Measurements from ENCODE around the gene GATB.

The GATB gene

DNA sequence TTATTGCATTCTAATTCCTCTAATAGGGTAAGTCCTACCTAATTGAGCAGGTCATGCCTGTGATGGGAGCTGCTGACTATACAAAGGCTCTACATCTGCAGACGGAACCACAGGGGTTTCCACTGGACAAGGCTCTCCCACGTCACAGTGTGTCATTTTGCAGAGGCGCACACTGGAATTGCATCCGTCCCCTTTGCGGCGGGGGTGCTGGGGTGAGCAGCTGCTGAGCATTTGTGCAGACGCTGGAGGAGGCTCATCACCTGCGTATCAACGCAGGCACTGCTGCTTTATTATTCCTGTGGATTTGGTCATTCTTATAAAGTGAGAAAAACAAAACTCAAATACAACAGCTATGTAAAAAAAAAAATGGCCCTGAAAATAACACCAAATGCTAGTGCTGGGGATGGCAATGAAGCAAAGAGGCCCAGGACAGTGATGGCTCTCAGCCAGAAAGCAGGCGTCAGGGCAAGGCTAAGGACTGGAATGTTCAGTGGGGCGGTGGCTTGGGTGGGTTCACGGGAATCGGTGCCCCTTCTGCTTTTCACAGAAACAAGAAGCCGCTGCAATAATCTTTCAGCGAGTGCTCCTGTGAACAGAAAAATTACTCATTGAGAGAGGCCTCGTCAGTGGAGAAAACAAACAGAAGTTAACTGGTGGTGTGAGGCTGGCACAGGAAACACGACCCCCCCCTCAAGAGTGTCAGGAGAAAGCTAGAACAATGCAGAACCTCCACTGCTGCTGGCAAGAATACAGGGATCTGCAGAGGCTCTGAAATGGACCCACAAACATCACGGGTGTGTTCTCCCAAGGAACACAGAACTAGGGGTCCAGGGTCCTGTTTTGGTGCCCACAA lies 67.8 kb downstream of the GATB start:
- DNase-seq: no peak

DNA sequence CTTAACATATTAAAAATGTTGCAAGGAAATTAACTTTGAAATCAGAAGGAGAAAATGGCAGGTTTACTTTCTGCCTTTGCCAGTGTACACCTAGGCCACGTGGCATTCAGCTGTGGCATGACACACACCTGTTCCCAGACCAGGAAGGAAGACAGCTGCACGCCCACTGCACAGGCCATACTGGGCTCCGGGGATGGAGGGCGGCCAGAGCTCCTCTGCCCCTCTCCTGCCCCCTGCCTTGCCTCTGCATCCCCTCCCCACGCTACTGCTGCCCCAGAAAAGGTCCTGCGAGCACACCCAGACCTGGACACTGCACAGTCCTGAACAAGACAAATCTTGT lies 68.4 kb downstream of the GATB start:
- DNase-seq: no peak

DNA sequence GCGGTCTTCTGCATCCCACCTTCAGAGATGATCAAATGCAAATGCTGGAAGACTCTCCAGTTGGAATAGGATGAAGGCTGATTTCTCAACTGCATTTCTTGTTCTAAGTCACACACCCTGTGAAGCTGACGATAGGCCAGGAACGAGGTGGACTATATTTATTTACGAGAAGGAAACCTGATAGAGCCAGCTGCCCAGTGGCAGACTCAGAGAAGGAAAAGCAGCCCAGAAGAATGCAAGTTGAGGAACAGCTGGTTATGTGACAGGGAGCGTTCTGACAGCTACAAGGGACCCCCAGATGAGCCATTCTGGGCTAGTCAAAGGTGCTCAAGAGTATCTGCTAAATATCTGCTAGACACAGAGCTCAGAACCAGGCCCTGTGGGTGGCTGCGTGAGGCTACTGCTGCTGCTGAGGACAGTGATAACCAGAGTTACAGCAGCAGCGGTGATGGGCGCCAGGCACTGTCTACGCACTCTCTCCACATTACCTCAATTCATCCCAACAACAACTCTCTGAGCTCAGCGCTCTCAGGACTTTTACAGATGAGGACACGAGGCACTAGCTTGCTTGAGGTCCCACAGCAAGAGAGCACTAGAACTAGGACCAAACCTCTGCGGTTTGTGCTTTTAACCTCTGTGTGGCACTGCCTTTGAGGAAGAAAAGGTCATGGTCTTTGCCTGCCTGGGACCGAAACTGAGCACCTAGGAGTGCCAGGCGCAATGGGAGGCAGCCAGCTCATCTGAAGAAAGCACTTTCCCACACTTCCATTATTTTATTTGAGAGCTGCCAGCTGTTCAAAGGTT lies 69.0 kb downstream of the GATB start:
- no peak for DNase-seq

DNA sequence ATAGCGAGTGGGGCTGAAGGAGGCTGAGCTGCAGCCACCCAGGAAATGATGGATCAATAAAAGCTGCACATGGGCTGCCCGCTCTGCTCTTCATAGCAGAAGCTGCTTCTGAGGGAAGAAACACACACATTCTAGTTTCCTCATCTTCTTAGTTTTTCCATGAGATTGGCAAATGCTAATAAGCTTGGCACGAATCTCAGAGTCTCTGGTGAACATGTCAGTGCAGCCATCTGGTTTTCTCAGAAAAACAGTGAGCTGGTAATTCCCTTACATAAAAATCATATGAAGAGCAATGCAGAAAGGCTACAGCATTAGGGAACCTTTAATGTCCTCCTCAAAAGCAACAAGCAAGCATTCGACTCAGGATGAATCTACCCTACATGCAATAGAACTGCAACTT lies 69.9 kb downstream of the GATB start:
- DNase-seq: no peak

DNA sequence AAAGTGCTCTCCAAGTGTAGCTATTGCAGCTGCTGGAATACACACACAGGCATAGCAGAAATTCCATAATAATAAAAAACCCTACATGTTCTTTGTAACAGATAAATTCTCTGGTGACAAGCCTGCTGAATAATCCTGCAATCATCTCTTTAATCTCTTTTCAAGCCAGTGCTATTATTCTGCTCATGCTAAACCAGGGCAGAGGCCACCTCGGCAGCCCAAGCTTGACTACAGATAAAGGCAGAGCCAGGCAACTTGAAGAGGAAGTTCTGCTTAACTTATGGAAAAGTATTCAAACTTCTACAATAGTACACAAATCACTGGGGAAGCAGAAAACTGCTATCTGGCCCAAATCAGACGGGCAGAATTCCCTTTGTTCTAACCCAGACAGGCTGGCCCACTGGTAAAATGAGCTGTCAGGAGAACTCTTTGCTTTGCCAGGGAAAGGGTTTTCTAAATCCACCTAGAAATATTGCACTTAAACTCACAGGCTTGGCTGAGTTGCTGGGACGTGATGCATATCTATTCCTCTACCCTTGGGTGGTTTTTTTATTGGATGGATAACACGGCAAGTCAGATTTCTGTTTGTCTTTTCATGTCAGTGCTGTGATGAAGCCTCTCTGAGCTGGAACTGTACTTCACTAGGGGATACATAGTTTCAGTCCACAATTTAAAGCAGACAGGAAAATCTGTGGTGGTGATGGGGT lies 70.5 kb downstream of the GATB start:
- DNase-seq: no peak

DNA sequence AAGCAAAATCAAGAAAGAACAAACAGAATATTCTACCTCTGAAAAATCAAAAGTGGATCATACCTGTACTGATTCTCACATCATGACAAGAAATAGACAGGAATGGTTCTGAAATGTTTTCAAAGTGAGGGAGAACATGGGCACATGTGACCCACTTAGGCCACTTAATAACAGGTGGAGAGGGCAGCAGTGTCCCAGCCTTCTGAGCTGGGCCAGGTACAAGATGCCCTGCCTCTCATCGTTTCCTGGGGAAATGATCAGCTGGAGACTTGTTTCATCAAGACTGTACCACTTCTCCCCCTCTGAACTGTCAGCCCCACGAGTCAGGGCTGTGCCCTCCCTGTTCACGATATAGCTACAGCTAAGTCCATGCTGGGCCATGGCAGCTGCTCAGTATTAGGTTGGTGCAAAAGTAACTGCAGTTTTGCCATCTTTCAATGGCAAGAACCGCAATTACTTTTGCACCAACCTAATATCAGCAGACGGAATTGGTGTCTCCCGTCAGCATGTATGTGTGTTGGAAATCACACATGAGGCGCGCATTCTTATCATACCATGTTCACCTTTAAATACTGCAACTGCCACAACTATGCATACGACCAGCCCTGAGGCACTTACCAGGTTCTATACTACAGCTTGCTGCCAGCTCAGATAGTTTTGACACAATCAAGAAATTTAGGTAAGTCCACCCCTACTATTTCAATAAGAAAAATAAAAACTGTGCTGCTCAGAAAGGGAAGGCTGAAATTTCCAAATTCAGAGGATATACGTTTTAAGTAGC lies 71.4 kb downstream of the GATB start:
- no peak for DNase-seq

DNA sequence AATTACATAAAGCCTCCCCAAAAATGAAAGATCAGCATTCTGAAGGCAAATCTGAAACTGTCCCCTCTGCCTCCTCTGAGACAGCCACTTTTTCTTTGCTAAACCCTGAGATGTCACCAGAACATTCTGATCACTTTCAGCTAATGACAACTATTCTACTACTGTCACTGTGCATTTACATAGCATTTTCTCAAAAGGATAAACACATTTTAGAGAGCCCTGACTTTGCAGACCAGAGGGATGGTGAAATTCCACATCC lies 72.1 kb downstream of the GATB start:
- DNase-seq: no peak

DNA sequence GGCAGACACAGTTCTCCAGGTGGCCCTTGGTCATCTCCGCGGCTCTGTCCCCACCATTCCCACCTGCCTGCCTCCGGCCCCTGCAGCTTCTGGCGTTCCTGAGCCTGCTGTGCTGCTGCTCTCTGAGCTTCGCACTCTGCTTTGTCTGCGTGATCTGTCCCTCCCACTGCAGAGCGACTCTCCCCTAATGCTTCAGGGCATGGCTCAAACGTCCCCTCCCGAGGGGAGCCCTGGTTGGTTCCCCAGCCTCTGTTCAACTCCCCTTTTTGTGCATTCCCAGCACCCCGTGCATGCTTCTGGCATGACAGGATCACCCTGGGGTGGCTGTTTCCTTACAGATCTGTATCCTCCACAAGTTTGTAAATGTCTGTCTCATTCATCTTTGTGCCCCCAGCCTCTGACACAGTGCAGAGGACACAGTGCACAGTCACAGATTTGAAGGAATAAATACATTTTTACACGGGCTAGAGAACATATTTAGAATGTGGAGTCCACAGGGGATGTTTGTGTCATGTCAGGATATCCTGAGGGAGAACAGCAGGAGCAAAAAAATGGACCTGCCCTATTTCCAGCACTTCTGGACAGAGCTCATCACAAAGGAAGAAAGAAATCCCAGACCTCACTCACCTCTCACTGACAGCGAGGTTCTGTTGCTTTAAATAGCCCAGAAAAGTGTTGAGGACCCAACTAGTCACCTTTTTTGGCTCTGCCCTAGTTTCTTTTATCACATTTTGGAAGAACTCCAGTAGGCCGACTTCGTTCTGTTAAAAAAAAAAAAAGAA lies 72.6 kb downstream of the GATB start:
- no peak for DNase-seq

DNA sequence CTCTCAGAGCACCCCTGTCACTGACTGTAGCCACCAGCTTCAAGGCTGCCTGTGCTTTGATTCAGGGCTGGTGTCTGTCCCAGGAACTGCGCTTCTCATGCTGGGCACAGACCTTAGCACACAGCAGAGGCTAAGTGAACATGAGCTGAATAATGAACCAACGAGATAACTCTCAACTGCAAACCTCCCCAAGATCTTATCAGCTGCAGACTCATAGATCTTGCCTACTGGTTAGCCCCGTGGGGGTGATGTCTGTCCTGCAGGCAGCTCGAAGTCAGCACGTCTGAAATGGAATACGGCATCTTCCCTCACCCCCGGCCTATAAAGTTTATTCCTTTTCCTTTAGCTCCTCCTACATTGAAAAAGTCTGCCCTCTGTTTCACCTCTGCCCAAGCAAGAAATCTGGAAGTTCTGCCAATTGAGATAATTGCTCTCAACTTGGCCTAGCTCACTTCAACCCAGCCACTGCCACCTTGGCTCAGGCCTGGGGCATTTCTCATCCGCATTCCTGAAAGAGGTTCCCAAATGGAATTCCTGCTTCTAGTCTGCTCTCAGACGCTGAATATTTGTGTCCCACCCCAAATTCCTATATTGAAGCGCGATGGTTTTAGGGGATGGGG lies 73.7 kb downstream of the GATB start:
- DNase-seq: no peak

DNA sequence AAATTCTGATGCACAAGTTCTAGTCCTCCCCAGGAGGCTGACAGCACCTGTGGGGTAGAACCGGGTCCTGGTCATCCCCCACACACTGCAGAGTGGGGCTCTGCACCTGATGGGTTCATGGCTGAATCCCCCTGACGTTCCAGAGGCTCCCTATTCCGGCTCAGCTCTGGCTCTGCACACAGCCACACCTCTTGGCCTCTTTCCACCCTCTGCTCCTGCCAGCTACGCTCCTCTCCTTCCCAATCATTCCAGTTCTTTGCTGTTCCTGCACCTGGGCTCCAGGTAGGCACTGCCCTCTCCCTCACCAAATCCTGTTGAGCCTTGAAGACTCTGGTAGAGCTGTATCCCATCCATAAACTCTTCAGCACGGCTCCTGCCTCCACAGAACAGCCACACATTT lies 75.5 kb downstream of the GATB start:
- no peak for DNase-seq

DNA sequence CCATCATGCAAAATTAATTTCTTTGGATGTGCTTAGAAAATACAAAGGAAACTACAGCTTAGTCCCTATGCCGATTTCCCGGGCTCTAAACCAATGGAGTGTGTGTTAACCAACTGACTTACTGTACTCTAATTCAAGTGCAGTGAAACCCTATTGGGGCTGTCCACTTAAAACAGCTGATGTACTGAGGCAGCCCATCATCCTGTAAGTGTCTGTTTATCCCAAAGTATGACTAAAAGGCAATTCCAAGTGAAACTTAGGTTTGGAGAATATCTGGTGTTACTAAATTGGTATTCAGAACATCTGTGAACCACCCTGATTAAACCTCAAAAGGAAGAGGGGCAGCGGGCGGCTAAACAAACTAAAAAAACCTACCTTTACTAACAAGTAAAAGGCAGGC lies 79.7 kb downstream of the GATB start:
- DNase-seq: no peak

DNA sequence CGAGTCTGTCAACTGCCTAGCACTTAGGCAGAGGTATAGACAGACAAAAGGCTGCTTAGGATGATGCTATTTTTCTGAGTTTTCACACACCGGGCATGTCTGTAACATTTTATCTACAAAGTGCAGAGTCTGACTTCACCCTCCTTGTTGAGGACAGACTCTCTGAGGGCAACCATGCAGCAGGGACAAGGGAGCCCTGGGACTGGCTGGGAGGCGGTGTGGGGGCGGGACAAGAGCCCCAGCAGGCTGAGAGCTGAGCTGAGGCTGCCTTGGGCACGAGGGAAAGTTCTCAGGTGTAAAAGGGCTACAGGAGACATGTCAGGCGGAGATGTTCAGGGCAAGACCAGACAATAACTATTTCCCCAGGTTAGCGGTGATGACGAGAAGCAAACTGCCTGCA lies 81.6 kb downstream of the GATB start:
- no peak for DNase-seq

DNA sequence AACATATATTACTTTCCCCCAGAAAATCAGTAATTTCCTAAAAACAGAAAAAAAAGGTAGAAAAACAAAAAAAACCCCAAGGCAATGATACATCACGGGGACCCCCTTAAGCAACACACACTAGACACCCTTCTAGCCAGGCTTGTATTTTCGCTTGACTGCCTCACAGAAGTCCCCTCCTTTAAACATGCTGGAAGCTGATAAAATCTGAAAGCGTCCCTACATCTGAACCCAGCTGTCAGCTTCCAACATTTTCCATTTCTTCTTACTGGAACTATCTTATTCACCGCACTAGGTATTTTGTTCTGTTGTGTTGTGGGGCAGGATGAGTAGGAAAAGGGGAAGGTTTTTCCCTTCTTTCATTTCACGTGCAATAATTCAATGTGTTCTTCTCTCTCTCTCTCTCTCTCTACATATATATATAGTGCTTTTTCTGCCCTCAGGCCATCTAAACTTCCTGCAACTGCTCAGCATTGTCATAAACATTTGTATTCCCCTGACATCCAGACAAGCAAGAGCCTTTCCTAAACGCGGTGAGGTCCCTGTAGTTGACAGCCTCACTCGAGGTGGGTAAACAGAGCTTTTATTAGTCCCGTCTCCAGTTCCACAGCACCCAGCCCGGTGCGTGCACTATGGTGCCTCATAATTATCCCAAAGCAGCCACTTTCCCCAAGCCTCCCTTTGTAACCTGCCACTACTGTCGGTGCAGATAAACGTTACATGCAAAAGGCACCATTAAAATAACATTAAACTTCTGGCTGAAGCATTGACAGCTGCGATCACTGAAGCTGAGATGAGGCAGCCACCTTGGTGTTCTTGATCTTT lies 82.5 kb downstream of the GATB start:
- DNase-seq: no peak

DNA sequence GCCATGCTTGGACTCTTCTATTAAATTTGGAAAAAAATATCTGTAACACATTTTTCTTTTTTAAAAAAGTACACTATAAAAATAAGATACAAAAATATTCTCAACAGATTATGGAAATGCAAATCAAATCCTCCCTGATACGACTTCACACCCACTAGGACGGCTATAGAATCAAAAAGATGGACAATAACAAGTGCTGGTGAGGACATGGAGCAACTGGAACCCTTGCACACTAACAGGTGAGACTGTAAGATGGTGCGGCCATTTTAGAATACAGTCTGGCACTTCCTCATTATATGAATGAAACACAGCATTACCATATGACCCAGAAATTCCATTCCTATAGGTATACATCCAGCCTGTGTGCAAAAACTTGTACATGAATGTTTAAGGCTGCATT lies 83.6 kb downstream of the GATB start:
- no peak for DNase-seq

DNA sequence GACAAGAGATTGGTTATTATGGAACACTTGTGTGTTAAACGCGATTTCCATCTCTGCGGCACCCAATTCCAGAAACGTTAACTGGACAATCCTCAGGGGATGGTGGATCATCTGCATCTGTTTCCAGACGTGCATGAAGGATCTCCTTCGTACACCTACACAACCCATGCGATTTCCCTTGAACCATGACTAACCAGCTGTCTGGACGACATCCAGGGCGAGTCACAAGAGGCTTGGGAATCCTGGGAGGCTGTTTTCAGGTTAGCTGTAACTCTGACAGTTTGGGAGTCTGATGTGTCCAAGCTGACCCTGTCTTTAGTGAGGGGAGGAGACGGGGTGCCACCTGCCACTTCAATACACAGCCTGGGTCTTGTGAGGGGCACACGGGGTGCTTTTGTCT lies 84.5 kb downstream of the GATB start:
- no peak for DNase-seq

DNA sequence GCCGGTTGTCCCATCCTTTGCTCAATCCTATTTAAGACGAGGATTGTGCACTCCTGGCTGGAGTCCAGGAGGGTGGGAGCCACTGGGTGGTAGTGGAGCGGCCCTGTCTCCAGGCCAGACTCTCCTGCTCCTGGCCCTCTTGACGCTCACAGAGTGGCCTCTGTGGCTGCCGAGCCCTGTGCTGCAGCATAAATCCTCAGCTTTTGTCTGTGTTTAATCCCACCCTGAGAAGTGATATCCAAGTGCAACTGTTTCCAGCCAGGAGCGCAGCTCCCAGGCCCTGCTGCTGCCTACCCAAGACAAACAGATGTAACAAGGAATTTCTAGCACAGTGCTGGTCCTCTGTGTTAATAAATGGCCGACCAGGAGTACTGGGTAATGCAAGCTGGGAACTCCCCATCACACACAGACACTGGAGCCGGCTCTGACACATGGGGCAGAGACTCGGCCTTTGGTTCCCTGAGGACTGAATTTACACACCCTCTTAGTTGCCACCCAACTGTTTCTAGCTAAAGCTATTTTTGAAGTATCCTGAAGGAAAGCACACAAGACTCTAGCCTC lies 85.3 kb downstream of the GATB start:
- DNase-seq: no peak

DNA sequence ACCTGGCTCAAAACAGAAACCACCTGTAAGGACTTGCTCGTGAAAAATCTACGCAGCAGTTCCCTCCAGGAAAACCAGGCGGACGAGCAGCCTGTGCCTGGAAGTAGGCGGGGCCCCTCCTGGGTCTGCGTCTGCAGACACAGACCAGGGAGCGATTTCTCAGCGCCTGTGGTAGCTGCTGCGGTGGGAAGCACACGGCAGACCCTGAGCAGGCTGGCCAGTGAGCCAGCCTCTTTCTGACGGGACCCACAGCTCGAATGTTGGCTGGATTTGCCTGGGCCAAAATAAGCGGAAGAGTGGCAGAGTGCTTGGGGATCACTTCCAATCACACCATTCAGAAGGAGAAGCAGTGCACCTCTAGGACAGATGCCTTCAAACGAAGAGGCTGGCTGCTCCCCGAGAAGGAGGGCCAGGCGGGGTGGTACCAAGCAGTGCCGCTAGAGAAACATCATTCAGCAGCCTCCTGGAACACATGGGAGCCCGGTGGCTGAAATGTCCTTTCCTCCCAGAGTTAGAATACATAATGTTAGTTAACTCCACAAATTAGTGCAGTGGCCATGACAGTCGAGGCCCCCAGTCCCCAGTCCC lies 85.9 kb downstream of the GATB start:
- DNase-seq: no peak

DNA sequence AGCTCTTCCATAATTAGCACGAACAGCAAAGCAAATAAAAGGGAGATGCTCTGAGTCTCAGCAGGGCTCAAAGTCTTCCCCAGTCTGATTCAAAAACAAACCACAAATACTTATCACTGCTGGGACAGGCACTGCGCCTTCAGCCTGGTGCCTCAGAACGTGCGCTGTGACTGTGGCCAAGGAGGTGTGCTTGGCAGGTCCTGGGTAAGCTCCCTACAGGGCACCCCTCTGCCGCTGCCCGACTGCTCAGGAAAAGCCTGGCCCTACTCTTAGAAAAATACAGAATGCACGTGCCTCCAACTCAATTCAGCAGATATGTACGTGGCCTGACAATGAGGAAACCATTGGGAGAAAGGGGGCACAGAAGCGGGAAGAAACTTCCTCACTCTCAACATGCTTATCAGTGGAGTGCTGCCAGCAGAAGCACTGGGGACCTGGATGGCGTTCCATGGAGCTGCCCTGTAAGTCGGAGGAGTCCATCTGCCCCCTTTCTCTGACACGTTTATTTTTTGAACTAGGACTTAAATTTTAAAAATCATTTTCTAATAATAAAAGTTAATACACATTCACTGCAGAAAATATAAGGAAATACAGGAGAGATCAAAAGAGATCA lies 86.8 kb downstream of the GATB start:
- no peak for DNase-seq

DNA sequence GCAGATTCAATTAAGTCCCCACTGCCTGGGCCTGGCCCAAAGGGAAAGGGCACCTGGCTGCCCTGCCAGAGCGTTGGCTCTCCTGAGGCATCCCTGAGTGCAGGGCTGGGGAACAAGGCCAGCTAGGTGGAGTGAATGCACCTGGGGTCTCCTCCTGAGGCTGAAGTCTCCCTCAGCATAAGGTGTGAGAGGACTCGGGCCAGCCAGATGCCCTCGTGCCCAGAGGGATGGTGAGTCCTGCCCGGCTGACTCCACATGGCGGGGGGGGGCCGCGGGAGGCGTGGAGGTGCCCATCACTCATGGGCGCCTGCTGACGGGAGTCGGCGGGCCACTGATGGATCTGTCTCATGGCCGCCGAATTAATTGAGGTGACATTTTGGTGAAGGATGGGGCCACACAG lies 87.8 kb downstream of the GATB start:
- DNase-seq: no peak

DNA sequence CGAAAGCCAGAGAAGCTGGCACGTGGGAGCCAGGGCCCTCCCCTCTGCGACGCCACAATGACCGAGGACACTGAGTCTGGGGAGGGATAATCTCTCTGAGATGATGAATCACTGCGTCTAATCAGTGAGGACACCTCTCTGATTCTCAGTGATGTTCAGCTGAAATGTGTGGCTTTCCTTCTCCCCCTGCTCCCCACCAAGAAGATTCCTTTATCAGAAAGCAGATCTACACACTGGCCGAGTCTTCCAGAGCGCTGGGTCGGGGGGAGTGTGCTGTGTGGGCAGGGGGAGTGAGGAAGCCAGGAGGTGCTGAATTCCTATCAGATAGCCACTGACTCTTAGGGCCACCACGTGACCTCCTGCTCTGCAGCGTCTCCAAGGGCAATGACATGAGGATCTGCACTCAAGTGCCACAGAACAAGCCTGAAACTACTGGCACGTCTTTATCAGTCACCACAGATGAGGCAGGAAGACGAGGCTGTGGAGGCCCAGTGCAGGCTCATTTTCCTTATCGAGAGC lies 89.2 kb downstream of the GATB start:
- no peak for DNase-seq

All from stimulated activated CD4-positive, alpha-beta T cell treated with anti-CD3 and anti-CD28 coated beads, Interleukin-12 subunit alpha, Interleukin-12 subunit beta, amount 100 ng/mL, for 4 hours (primary cell).